Left renal pelvis (tissue), 4 donors: ENCODE measurements around the gene PDGFD. TPM values are rescaled to one million over a fixed set of nuclear protein-coding genes. Genes with fewer than 3 reads are reported as not detected.

Experiments used
- DNase-seq, 4 donors: peaks; one replicate each; pipeline ENCODE4 v3.0.0-alpha.2; 2013; ENCODE audit warnings: low read depth in 4 of 4, low spot score in 3 of 4
- polyA plus RNA-seq, 4 donors: library from polyadenylated mRNA; unstranded; fragments of 120-200 nt; gene quantifications; one replicate each; pipeline ENCODE4 v1.2.1, GENCODE V29; 2013; ENCODE audit not compliant: insufficient read length in 4 of 4

The PDGFD gene
- polyA plus RNA-seq, 4 donors = 20.7 to 84.9 (median 36.6) TPM

GRCh38 chr11:104146421-104146820 lies 17.5 kb downstream of the PDGFD start:
- no peak for DNase-seq

DNA sequence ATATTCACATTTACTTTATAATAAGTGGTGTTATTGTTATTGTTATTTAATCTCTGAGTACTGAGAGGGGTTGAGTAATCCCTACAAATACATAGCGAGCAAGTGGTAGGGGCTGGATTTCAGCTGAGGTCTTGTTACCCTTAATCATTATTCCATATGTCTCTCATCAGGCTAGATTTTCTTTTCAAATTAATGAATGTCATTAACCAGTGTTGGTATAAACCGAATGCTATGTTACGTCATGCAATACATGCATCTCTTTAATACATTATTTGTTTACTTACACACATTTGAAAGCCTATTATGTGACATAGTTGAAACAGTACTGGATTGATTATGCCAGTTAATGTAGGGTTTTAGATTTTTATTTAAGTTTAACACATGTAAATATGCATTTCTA lies 18.9 kb downstream of the PDGFD start:
- no peak for DNase-seq

- no peak for DNase-seq
Observed at GRCh38 chr11:104142698-104143097, 21.2 kb downstream of the PDGFD start.

- no peak for DNase-seq
Observed at GRCh38 chr11:104136861-104137260, 27.1 kb downstream of the PDGFD start.

DNA sequence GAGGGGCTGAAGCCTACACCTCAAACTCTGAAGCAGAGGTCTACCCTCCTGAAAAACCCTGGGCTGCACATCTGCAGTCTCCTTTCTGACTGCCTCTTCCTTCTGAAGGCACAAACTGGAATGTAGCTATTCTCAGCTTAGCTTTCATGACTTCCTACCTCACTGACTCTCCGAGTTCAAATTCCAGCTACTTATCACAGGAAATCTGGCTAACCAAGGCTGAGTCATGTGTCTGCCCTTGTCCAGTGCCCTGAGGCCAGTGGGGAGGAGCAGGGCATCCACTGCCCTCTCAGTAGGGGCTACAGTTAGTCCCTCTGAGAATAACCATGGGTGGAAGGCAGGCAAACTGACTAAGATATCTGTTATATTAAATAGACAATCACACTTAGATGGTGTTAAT lies 29.2 kb downstream of the PDGFD start:
- no peak for DNase-seq

DNA sequence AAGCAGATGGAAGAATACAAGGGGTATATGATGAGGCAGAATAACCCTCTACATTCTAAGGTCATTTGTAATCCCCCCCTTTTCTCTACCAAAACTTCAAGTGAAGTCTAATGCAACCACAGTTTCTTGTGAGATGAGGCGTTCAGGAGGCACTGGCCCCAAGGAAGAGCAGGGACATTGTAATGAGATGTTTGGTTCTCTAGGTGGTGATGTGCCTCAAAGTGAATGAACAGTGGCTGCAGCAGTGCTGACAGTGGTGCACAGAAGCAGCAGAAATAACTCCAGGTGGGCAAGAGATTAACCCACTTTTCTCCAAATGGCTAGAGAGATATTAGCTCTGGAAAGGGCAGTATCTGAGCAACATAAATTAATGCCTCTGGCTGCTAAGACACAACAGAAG lies 33.8 kb downstream of the PDGFD start:
- DNase-seq = no peak

DNA sequence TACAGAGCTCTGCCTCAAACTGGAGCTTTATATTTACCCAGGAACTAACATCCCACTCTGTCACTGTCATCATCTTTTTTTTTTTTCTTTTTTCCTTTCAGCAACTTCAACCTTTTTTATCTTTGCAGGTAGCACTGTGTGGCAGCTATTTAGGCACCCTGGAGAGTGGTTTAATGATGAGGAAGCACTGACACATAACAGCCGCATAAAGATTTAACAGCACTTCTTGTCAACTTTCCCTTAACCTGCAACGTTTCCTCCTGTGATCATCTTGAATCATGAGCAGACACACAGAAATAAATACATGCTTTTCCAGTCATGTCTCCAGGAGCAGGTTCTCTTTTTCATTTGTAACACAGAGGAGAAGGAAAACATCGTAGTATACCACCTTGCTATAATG lies 34.8 kb downstream of the PDGFD start:
- no peak for DNase-seq

- no peak for DNase-seq
Observed at GRCh38 chr11:104127828-104128227, 36.1 kb downstream of the PDGFD start.

DNA sequence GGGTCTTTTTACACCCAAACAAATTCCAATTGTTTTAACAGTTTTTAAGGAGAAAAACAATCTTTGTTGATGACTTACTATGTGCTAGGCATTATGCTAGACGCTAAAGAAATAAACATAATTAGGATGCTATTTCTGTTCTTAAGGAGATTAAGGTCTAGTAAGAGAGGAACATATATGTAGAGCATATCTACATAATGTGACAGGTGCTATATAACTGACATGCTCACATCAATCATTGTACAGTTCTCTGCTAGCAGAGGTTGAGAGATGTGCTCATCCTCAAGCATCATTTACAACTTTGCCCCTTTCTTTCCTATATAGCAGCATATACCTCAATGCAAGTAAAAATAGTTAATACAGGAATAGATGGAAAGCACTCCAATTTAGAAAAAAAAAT lies 37.5 kb downstream of the PDGFD start:
- DNase-seq = no peak

DNA sequence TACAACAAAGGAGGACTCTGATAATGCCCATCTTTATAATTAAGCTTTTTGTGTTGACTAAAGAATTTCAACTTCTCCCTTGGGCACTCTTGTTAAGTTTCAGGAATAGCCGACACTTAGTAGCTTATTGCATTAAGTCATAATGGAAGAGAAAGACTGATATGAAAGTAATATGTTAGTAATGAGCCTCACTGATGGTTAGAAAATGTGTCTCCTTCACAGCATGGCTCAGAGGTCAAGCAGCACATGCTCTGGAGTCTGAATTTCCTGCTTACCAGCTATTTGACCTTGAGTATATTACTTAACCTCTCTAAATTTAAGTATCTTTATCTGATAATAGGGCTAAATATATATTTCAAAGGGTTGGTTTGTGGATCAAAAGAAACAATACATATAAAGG lies 39.0 kb downstream of the PDGFD start:
- no peak for DNase-seq

DNA sequence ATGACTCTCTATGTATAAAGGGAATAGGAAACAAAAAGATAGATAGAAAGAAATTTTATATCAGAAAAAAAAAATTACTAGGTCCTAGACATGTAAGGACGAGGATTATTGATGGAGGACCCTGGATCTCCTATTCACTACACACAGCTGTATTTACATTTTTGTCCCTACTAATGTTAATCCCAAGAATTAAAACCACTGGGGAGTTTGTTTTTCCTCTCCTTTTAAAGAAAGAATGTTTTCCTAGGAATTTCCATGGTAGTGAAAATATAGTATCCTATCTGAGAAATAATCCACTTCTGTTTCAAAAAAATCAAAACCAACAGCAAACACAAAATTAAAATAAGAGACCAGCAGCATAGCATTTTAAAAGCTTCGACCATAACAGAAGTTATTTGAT lies 41.1 kb downstream of the PDGFD start:
- DNase-seq = no peak

DNA sequence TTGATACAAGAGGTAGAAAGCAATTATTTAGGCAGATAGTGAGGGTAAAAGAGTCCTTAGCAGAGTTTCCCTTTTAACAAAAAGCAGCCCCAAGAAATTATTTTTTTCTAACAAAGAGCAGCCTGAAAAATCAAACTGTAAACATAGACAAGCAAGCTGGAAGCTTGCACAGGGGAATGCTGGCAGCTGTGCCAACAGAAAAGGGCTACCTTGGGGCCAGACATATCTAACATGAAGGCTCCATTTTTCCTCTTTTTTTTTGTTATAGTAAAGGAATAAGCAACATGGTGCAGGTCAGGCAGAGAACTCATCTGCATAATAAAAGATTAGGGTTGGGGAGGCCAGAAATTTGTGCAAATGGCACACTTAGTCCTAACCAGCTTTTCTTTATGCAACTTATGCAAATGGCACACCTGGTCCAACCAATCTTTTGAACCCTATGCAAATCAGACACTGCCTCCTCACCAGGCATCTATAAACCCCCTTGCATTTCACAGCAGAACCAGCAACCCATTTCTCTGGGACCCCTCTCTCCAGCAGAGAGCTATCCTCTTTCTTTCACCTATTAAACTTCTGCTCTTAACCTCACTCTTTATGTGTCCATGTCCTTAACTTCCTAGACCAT lies 41.8 kb downstream of the PDGFD start:
- no peak for DNase-seq

DNA sequence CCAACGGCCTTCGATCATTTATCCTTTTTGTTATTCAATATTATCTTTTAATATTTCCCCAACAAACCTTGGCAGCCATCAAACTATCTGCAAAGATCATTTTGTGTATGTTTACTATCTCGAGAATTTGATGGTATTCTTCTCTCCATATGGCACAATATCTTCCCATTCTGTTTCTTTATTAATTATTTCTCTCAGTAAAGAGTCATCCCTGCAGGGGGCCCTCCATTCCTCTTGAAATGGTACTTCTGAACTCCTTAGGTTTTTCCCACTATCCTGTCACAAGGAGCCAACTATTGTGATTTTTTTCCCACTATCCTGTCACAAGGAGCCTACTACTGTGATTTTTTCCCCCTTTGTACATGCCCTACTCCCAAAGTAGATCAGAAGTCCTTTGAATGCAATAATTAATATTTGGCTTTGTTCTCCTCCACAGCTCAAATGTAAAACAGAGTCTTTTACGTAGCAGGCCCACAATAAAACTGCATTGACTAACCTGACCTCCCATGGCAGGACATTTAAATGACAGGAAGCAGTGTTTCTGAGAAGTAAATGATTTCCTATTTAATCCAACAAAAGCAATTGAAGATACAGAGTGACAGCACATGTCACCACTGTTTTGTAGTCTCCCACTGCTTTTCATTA lies 43.3 kb downstream of the PDGFD start:
- no peak for DNase-seq

DNA sequence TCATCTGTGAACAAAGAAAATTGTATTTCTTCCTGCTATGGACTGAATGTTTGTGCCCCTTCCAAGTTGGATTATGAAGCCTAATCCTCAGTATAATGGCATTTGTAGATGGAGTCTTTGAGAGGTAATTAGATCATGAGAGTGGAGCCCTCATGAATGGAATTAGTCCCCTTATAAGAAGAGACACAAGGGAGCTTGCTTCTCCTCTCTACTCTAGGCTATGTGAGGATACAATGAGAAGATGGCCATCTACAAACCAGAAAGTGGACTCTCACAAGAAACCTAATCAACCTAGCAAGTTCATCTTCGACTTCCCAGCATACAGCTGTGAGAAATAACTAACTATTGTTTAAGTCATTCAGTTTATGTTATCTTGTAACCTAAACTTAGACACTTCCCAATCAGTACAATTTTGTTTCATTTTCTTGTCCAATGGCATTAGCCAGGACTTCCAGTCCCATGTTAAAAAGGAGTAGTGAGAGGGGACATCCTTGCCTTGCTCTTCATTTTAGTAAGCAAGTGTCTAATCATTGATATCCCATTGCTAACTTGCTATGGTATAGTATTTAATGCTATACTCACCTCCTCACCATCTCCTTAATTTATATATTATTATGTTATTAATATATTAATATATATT lies 45.7 kb downstream of the PDGFD start:
- DNase-seq = no peak

DNA sequence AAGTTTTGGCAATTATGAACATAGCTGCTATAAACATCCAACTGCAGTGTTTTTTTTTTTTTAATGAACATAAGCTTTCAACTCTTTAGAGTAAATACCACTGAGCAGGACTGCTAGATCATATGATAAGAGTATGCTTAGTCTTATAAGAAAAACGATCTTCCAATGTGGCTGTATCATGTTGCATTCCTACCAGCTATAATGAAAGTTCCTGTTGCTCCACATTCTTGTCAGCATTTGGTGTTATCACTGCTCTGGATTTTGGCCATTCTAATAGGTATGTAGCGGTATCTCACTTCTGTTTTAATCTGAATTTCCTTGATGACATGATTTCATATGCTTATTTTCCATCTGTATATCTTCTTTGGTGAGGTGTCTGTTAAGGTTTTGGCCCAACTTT lies 50.4 kb downstream of the PDGFD start:
- DNase-seq = no peak

- DNase-seq = no peak
Observed at GRCh38 chr11:104106136-104106754, 57.7 kb downstream of the PDGFD start.

DNA sequence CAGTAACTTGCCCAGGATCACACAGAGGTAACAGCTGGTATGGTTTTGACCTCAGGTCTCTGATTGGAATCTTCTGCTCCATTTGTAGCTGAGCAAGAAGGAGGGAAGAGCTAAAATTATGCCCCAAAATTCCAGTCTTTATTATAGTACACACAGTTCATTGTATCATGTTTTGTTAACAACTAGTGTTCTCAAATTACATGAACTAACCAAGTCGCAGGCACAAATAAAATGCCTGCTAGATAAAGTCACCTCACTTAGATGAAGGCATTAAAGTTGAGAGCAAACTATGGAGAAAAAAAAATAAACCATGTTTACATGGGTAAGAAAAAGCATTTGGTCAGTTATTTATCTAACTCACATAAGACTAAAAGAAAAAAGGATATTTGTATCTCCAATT lies 58.8 kb downstream of the PDGFD start:
- DNase-seq = no peak

DNA sequence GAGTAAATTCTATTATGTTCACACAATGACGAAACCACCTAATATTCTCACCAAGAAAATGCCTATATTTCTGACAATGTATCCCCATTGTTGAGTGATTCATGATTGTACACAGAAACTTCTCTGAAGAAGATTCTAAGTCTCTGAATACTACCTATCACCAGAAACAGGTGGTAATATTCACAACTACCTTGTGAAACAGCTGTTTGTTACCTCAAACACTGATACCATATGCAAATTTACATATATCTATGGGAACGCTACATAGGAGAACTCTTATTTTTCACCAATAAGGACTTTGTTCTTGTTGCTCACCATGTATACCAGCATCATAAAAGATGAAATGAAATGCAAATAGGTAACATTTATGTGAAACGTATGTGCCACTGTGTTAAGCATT lies 59.3 kb downstream of the PDGFD start:
- DNase-seq = no peak

DNA sequence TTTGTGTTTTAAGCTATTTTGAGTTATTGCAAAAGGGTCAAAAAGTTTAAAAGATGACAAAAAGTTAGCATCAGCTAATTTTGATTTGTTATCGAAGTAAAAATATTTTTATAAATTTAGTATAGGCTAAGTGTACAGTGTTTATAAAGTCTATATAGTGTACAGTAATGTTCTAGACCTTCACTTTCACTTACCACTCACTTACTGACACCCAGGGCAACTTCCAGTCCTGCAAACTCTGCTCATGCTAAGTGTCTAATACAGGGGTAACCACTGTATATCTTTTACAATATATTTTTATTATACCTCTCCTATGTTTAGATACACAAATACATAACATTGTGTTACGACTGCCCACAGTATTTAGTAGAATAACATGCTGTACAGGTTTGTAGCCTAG lies 59.7 kb downstream of the PDGFD start:
- no peak for DNase-seq

GRCh38 chr11:104098555-104098954 lies 65.4 kb downstream of the PDGFD start:
- no peak for DNase-seq

GRCh38 chr11:104098132-104098531 lies 65.8 kb downstream of the PDGFD start:
- DNase-seq = no peak

- DNase-seq = no peak
Observed at GRCh38 chr11:104096900-104097299, 67.0 kb downstream of the PDGFD start.
